H1 (cell line): ENCODE measurements around the gene SLX4. TPM values are rescaled to one million over a fixed set of nuclear protein-coding genes. Genes with fewer than 3 reads are reported as not detected.

Experiments used
- CTCF ChIA-PET: fragments of 300-600 bp; sonication (Branson Sonifier 250); formaldehyde crosslinking; loops from one replicate; lab custom pipeline; 2021; ENCODE audit not compliant: partially characterized antibody; lab: Charles Lee
- POLR2A ChIA-PET: fragments of 300-600 bp; sonication (Branson Sonifier 250); formaldehyde crosslinking; loops from one replicate; lab custom pipeline; 2021; ENCODE audit warnings: inconsistent platforms; ENCODE audit not compliant: partially characterized antibody; lab: Charles Lee
- DNase-seq, 2 experiments: peaks; one replicate each; pipeline versions ENCODE4 v3.0.0 to v3.0.0-alpha.2; 2010 to 2022; ENCODE audit warnings: low spot score in 2 of 2, low read depth in 1 of 2, mixed read lengths in 1 of 2
- FAIRE-seq: peaks from 2 replicates; lab custom pipeline; 2011; peaks lifted over from hg19 to GRCh38; lab: Jason Lieb, UNC
- H2AFZ ChIP-seq: 2 replicates; pipeline ENCODE4 v1.8.1; 2012; ENCODE audit warnings: low read length, inconsistent platforms
- H2AK5ac ChIP-seq: 2 replicates; pipeline ENCODE4 v1.6.1; 2013; ENCODE audit warnings: low read depth, low read length
- H2BK120ac ChIP-seq: replicated peaks from 2 replicates; pipeline ENCODE3; 2013; ENCODE audit warnings: low read depth, low read length, inconsistent platforms
- H2BK12ac ChIP-seq: 2 replicates; pipeline ENCODE4 v1.6.1; 2013; ENCODE audit warnings: low read depth, low read length
- H2BK15ac ChIP-seq: 2 replicates; pipeline ENCODE4 v1.6.1; 2013; ENCODE audit warnings: low read length
- H2BK20ac ChIP-seq: 2 replicates; pipeline ENCODE4 v1.6.1; 2013; ENCODE audit warnings: low read length
- H2BK5ac ChIP-seq: 2 replicates; pipeline ENCODE4 v1.6.1; 2013; ENCODE audit warnings: low read depth, low read length
- H3K14ac ChIP-seq: 2 replicates; pipeline ENCODE4 v1.6.1; 2013; ENCODE audit warnings: inconsistent platforms; ENCODE audit not compliant: insufficient read length
- H3K18ac ChIP-seq: 2 replicates; pipeline ENCODE4 v1.6.1; 2013; ENCODE audit warnings: low read length; ENCODE audit errors: extremely low read depth
- H3K23ac ChIP-seq: 2 replicates; pipeline ENCODE4 v1.6.1; 2013; ENCODE audit warnings: inconsistent platforms; ENCODE audit not compliant: insufficient read length
- H3K23me2 ChIP-seq: 2 replicates; pipeline ENCODE4 v1.6.1; 2013; ENCODE audit warnings: low read depth, low read length
- H3K27ac ChIP-seq: 2 replicates; pipeline ENCODE4 v1.6.1; 2011; ENCODE audit warnings: low read depth, low read length, inconsistent platforms
- H3K27me3 ChIP-seq, 4 experiments: replicated peaks in 1 of 4; 1 replicate in 1 of 4; 2 replicates in 3 of 4; pipeline versions ENCODE4 v1.6.1 to v1.8.1; 2011 to 2013; ENCODE audit warnings: low read length in 3 of 4, mild to moderate bottlenecking in 3 of 4, inconsistent platforms in 2 of 4, mixed read lengths in 2 of 4, moderate library complexity in 1 of 4; ENCODE audit not compliant: control insufficient read depth in 3 of 4, insufficient read depth in 3 of 4; ENCODE audit errors: extremely low read depth in 1 of 4
- H3K36me3 ChIP-seq, 4 experiments: 2 replicates each; pipeline versions ENCODE4 v1.6.1 to v1.8.1; 2011 to 2013; ENCODE audit warnings: mild to moderate bottlenecking in 4 of 4, low read length in 3 of 4, moderate library complexity in 2 of 4, control low read depth in 1 of 4, inconsistent platforms in 1 of 4; ENCODE audit not compliant: insufficient read depth in 4 of 4, control insufficient read depth in 2 of 4
- H3K4ac ChIP-seq: replicated peaks from 2 replicates; pipeline ENCODE3; 2013; ENCODE audit warnings: low read length, low read depth, mixed read lengths, inconsistent platforms; ENCODE audit not compliant: insufficient read length
- H3K4me1 ChIP-seq, 4 experiments: replicated peaks in 1 of 4; 1 replicate in 1 of 4; 2 replicates in 3 of 4; pipeline versions ENCODE4 v1.6.1 to v1.8.1; 2011 to 2013; ENCODE audit warnings: low read length in 3 of 4, inconsistent platforms in 2 of 4, mixed read lengths in 1 of 4; ENCODE audit not compliant: insufficient read depth in 4 of 4, control insufficient read depth in 3 of 4
- H3K4me2 ChIP-seq, 2 experiments: 2 replicates each; pipeline versions ENCODE4 v1.6.1 to v1.8.1; 2011 to 2013; ENCODE audit warnings: low read depth in 2 of 2, low read length in 2 of 2, control low read depth in 1 of 2, inconsistent platforms in 1 of 2, mild to moderate bottlenecking in 1 of 2; ENCODE audit not compliant: insufficient read depth in 1 of 2
- H3K4me3 ChIP-seq, 4 experiments: fragments of 200-600, 300-600 bp in 1 of 4; sonication (generic), shearing (Covaris generic), sonication (Bioruptor Twin) in 1 of 4; 2 replicates each; pipeline versions ENCODE4 v1.5.1 to v1.8.1; 2011 to 2016; ENCODE audit warnings: low read length in 4 of 4, low read depth in 3 of 4, control low read depth in 2 of 4, inconsistent platforms in 2 of 4, mild to moderate bottlenecking in 2 of 4, mixed read lengths in 1 of 4, moderate library complexity in 1 of 4; ENCODE audit not compliant: insufficient read depth in 2 of 4; ENCODE audit errors: extremely low read depth in 1 of 4
- H3K56ac ChIP-seq: replicated peaks from 2 replicates; pipeline ENCODE3; 2013; ENCODE audit warnings: low read depth, mild to moderate bottlenecking, mixed read lengths, low read length, inconsistent platforms; ENCODE audit not compliant: insufficient read length
- H3K79me1 ChIP-seq: 2 replicates; pipeline ENCODE4 v1.6.1; 2013; ENCODE audit warnings: low read depth, low read length, control low read depth
- H3K79me2 ChIP-seq, 2 experiments: 2 replicates each; pipeline versions ENCODE4 v1.6.1 to v1.8.1; 2012 to 2013; ENCODE audit warnings: low read length in 2 of 2, mild to moderate bottlenecking in 2 of 2, inconsistent platforms in 1 of 2; ENCODE audit not compliant: insufficient read depth in 2 of 2, control insufficient read depth in 1 of 2
- H3K9ac ChIP-seq, 4 experiments: replicated peaks in 1 of 4; 1 replicate in 1 of 4; 2 replicates in 3 of 4; pipeline versions ENCODE4 v1.6.1 to v1.8.1; 2011 to 2013; ENCODE audit warnings: low read depth in 3 of 4, low read length in 3 of 4, control low read depth in 2 of 4, mild to moderate bottlenecking in 2 of 4, moderate library complexity in 2 of 4, inconsistent platforms in 1 of 4; ENCODE audit errors: extremely low read depth in 1 of 4
- H3K9me3 ChIP-seq, 2 experiments: 2 replicates each; pipeline versions ENCODE4 v1.6.1 to v1.8.1; 2012 to 2013; ENCODE audit warnings: mild to moderate bottlenecking in 2 of 2, moderate library complexity in 2 of 2, control low read depth in 1 of 2, inconsistent platforms in 1 of 2, low read depth in 1 of 2, low read length in 1 of 2, mixed read lengths in 1 of 2; ENCODE audit not compliant: insufficient read depth in 2 of 2
- H4K20me1 ChIP-seq, 2 experiments: replicated peaks in 1 of 2; 2 replicates each; pipeline versions ENCODE3 to v1.8.1; 2011 to 2013; ENCODE audit warnings: inconsistent platforms in 2 of 2, low read length in 2 of 2, mild to moderate bottlenecking in 1 of 2; ENCODE audit not compliant: insufficient read depth in 2 of 2, control insufficient read depth in 1 of 2
- H4K5ac ChIP-seq: 2 replicates; pipeline ENCODE4 v1.6.1; 2013; ENCODE audit warnings: low read length, low read depth, mixed read lengths, inconsistent platforms; ENCODE audit not compliant: insufficient read length
- H4K8ac ChIP-seq: 2 replicates; pipeline ENCODE4 v1.8.0; 2013; ENCODE audit warnings: mild to moderate bottlenecking, moderate library complexity, low read length, inconsistent platforms; ENCODE audit not compliant: insufficient read depth; ENCODE audit errors: extremely low read depth
- H4K91ac ChIP-seq: replicated peaks from 2 replicates; pipeline ENCODE3; 2013; ENCODE audit warnings: low read length, mixed read lengths, inconsistent platforms; ENCODE audit not compliant: insufficient read length
- BCL11A ChIP-seq, 2 experiments: IDR thresholded peaks; one replicate each; pipeline ENCODE4 v1.6.1; 2011; ENCODE audit warnings: low read depth in 2 of 2, low read length in 2 of 2, mild to moderate bottlenecking in 2 of 2
- JUN ChIP-seq: IDR thresholded peaks from 2 replicates; pipeline ENCODE4 v1.6.1; 2011; ENCODE audit warnings: low read depth, mild to moderate bottlenecking, improper control_type of control experiment, low read length
- KDM5A ChIP-seq: fragments of 200-600 bp; IDR thresholded peaks from 2 replicates; pipeline ENCODE4 v1.7.1; 2012; ENCODE audit warnings: mild to moderate bottlenecking, low read length, inconsistent platforms, mixed read lengths
- RFX5 ChIP-seq: IDR thresholded peaks from 2 replicates; pipeline ENCODE4 v1.6.1; 2011; ENCODE audit warnings: low read depth, low read length, improper control_type of control experiment, borderline replicate concordance
- SP2 ChIP-seq: IDR thresholded peaks from 2 replicates; pipeline ENCODE4 v1.6.1; 2012; ENCODE audit warnings: mild to moderate bottlenecking, low read length, inconsistent platforms
- TAF1 ChIP-seq: IDR thresholded peaks from 2 replicates; pipeline ENCODE4 v1.6.1; 2011; ENCODE audit warnings: mild to moderate bottlenecking, low read depth, low read length
- WGBS, 2 experiments: shearing (Covaris generic) in 1 of 2; methylation state at CpG; one replicate each; pipeline versions ENCODE4 v1.1.6 to v1.1.7; 2013 to 2015; ENCODE audit warnings: low lambda C conversion rate in 2 of 2, mixed read lengths in 2 of 2, inconsistent platforms in 1 of 2, low coverage in 1 of 2, missing lambda C conversion rate in 1 of 2; ENCODE audit not compliant: insufficient replicate concordance in 2 of 2, insufficient coverage in 1 of 2, insufficient read length in 1 of 2; ENCODE audit errors: extremely low coverage in 1 of 2, missing lambda C conversion rate in 1 of 2; 5-methylcytosine and 5-hydroxymethylcytosine counted together
- polyA plus RNA-seq, 7 experiments: library from polyadenylated mRNA; depleted of rRNA in 3 of 7; stranded (reverse) in 5 of 7; unstranded in 2 of 7; fragments of >200 nt in 5 of 7; fragments of 200-250 nt in 2 of 7; gene quantifications; 1 replicate in 5 of 7; 2 replicates in 1 of 7; 4 replicates in 1 of 7; pipeline versions ENCODE4 v1.2.1 to v1.2.3, GENCODE V29; 2011 to 2013; ENCODE audit warnings: missing spikeins in 2 of 7, mixed read lengths in 2 of 7
- total RNA-seq: library from RNA; stranded (reverse); fragmentation: NEBNext Ultra II Directional; extraction: Animal tissue kit (Norgen Biotek cat#: 25700); gene quantifications from 2 replicates; pipeline ENCODE4 v1.2.1, GENCODE V29; 2021
- TF ChIP-seq, protein P1 (sequence below): IDR thresholded peaks from 2 replicates; pipeline ENCODE4 v1.6.1; 2012; ENCODE audit warnings: low read length, inconsistent platforms
- TF ChIP-seq, protein P2 (sequence below): IDR thresholded peaks from 2 replicates; pipeline ENCODE4 v1.6.1; 2012; ENCODE audit warnings: inconsistent platforms

The SLX4 gene
- total and polyA plus RNA-seq, 2 of the 8 experiments (the other 6 are each of a cell fraction or from before 2014, with no cell fraction given), result 4.4 to 11.4 TPM

DNA sequence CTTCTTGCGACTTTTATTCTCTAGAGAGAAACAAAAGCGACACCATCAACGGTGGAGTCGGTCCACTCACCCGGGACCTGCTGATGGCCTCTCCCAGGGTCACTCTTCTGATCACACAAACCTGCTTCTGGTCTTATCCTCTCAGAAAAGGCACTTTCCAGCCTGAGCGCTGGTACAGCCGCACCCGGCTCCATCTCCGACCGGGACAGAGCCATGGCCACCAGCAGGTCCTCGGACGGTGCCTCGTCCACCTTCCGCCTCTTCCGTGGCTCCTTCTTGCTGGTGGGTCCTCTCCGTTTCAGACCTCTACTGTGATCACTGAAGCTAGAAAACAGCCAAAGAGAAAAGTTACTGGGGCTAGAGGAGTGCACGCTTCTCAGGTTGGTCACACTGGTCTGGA is 13.7 kb downstream of the SLX4 start:
- H3K14ac ChIP-seq, result no peak overlapping the region
- H3K27ac ChIP-seq, result no peak overlapping the region
- H3K9ac ChIP-seq, result no peak overlapping the region
- H3K36me3 ChIP-seq, result peaks cover 0 to 27% (median 17%) of the 10 kb centered on the region in 4 experiments; a peak in 6 of 8 replicates
- no peak overlapping the region for H3K4me2 ChIP-seq
- H3K23ac ChIP-seq, result no peak overlapping the region
- no peak overlapping the region for H4K91ac ChIP-seq
- no peak overlapping the region for H2AFZ ChIP-seq
- no peak overlapping the region for H3K4me3 ChIP-seq
- no peak overlapping the region for H2BK120ac ChIP-seq
- peaks cover 0 to 3% of the 10 kb centered on the region in 2 experiments for H4K20me1 ChIP-seq
- DNase-seq, result no peak
- no peak overlapping the region for H2BK15ac ChIP-seq
- 93% methylated on average over 17 of the region's 17 CpGs; no CpG with 5 or more reads in 1 of the 2 experiments for WGBS, 2 experiments
- ChIA-PET CTCF (no interaction called here), POLR2A (no interaction called here)
- no peaks in the 10 kb centered on the region for H3K79me2 ChIP-seq
- no peak overlapping the region for H2AK5ac ChIP-seq
- no peak overlapping the region for H4K8ac ChIP-seq
- H3K56ac ChIP-seq, result no peak overlapping the region
- no peaks in the 10 kb centered on the region; the same call in 1 of the 2 replicates for H3K79me1 ChIP-seq
- no peaks in the 10 kb centered on the region; a peak in 1 of 7 replicates for H3K27me3 ChIP-seq
- no peak overlapping the region for H3K18ac ChIP-seq
- peaks cover 12 to 18% of the 10 kb centered on the region in 2 experiments for H3K9me3 ChIP-seq
- no peaks in the 10 kb centered on the region for H3K23me2 ChIP-seq
- H2BK12ac ChIP-seq, result no peak overlapping the region
- no peak for FAIRE-seq
- no peak overlapping the region for H3K4ac ChIP-seq
- no peak overlapping the region for H2BK20ac ChIP-seq
- H2BK5ac ChIP-seq, result no peak overlapping the region
- H3K4me1 ChIP-seq, result no peaks in the 10 kb centered on the region
- no peak overlapping the region for H4K5ac ChIP-seq
- TF ChIP-seq JUN (no peak), TAF1 (no peak), KDM5A (no peak), BCL11A (IDR thresholded peaks at IDR 0.05; ENCODE audit: low read depth in 2 of 2, low read length in 2 of 2) (no peak), RFX5 (no peak), SP2 (no peak)
- TF ChIP-seq, protein P1, sequence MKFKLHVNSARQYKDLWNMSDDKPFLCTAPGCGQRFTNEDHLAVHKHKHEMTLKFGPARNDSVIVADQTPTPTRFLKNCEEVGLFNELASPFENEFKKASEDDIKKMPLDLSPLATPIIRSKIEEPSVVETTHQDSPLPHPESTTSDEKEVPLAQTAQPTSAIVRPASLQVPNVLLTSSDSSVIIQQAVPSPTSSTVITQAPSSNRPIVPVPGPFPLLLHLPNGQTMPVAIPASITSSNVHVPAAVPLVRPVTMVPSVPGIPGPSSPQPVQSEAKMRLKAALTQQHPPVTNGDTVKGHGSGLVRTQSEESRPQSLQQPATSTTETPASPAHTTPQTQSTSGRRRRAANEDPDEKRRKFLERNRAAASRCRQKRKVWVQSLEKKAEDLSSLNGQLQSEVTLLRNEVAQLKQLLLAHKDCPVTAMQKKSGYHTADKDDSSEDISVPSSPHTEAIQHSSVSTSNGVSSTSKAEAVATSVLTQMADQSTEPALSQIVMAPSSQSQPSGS, result no peak
- TF ChIP-seq, protein P2, sequence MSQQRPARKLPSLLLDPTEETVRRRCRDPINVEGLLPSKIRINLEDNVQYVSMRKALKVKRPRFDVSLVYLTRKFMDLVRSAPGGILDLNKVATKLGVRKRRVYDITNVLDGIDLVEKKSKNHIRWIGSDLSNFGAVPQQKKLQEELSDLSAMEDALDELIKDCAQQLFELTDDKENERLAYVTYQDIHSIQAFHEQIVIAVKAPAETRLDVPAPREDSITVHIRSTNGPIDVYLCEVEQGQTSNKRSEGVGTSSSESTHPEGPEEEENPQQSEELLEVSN, result no peak
